ENCODE results near the gene ZC3H12C. TPM values are rescaled to one million over a fixed set of nuclear protein-coding genes. Genes with fewer than 3 reads are reported as not detected.

Gene ZC3H12C
- total and polyA plus RNA-seq, 7 donors = 1.8 to 21.7 (median 16.4) TPM

GRCh38 chr11:110071197-110071596 is 22.0 kb upstream of the ZC3H12C start:
- H3K36me3 ChIP-seq = no peaks in the 10 kb centered on the region
- WGBS, 2 donors = 93 to 95% methylated on average over 2 of the region's 2 CpGs

GRCh38 chr11:110072930-110073329 is 20.3 kb upstream of the ZC3H12C start:
- peaks cover 0 to 9% (median 0%) of the 10 kb centered on the region in 4 donors for H3K4me1 ChIP-seq
- TF ChIP-seq EP300 (IDR thresholded peaks at IDR 0.05) (no peak), POLR2AphosphoS5 (IDR thresholded peaks at IDR 0.05) (no peak), POLR2A (IDR thresholded peaks at IDR 0.05) (no peak), CTCF (IDR thresholded peaks at IDR 0.05) (no peak)
- intact Hi-C loops (cut with DNase I) = no loop called here
- DNase-seq = no peak
- H3K36me3 ChIP-seq = no peaks in the 10 kb centered on the region
- no peak overlapping the region for H3K27ac ChIP-seq
- H3K9me3 ChIP-seq = no peaks in the 10 kb centered on the region
- H3K27me3 ChIP-seq = no peaks in the 10 kb centered on the region
- H3K4me3 ChIP-seq = no peak overlapping the region

More at GRCh38 chr11:110071197-110071596, 22.0 kb upstream of the ZC3H12C start:
- Histone ChIP-seq H3K4me3 (no peak overlapping the region), H3K9me3 (no peaks in the 10 kb centered on the region), H3K4me1 (peaks cover 0 to 9% (median 0%) of the 10 kb centered on the region in 4 donors), H3K27ac (no peak overlapping the region), H3K27me3 (no peaks in the 10 kb centered on the region)
- TF ChIP-seq CTCF (IDR thresholded peaks at IDR 0.05) (no peak), EP300 (IDR thresholded peaks at IDR 0.05) (no peak), POLR2A (IDR thresholded peaks at IDR 0.05) (no peak), POLR2AphosphoS5 (IDR thresholded peaks at IDR 0.05) (no peak)
- no peak for DNase-seq
- intact Hi-C loops (cut with DNase I) = no loop called here

- no peaks in the 10 kb centered on the region for H3K27me3 ChIP-seq
- H3K36me3 ChIP-seq = no peaks in the 10 kb centered on the region
- intact Hi-C loops (cut with DNase I) = no loop called here
- no peak overlapping the region for H3K27ac ChIP-seq
- 96 to 98% methylated on average over 7 of the region's 7 CpGs for WGBS, 2 donors
- DNase-seq = no peak
- H3K4me1 ChIP-seq = peaks cover 0 to 6% (median 0%) of the 10 kb centered on the region in 4 donors
- H3K4me3 ChIP-seq = no peak overlapping the region
- no peak for TF ChIP-seq POLR2AphosphoS5 (IDR thresholded peaks at IDR 0.05)
- TF ChIP-seq POLR2A (IDR thresholded peaks at IDR 0.05) = no peak
- TF ChIP-seq EP300 (IDR thresholded peaks at IDR 0.05) = no peak
- TF ChIP-seq CTCF (IDR thresholded peaks at IDR 0.05) = no peak
- peaks cover 0 to 3% (median 0%) of the 10 kb centered on the region in 4 donors for H3K9me3 ChIP-seq
These were observed 18.7 kb upstream of the ZC3H12C start for GRCh38 chr11:110074499-110074898.

GRCh38 chr11:110075105-110075846 is 17.9 kb upstream of the ZC3H12C start:
- Histone ChIP-seq H3K9me3 (peaks cover 0 to 3% (median 0%) of the 10 kb centered on the region in 4 donors), H3K27me3 (no peaks in the 10 kb centered on the region), H3K4me3 (no peak overlapping the region), H3K36me3 (no peaks in the 10 kb centered on the region), H3K4me1 (peaks cover 0 to 6% (median 0%) of the 10 kb centered on the region in 4 donors), H3K27ac (no peak overlapping the region)
- TF ChIP-seq POLR2AphosphoS5 (IDR thresholded peaks at IDR 0.05) (no peak), CTCF (IDR thresholded peaks at IDR 0.05) (no peak), EP300 (IDR thresholded peaks at IDR 0.05) (no peak), POLR2A (IDR thresholded peaks at IDR 0.05) (no peak)
- DNase-seq = no peak
- 51 to 76% methylated on average over 12 of the region's 12 CpGs for WGBS, 2 donors
- intact Hi-C loops (cut with DNase I) = no loop called here
